A673 (cell line): ENCODE data around the gene SYNJ2. TPM values are rescaled to one million over a fixed set of nuclear protein-coding genes. Genes with fewer than 3 reads are reported as not detected.

Experiments
- BruUV-seq: library from RNA; stranded (reverse); fragments of 400-500 nt; replicated peaks from 2 replicates; lab custom pipeline; 2021; lab: Mats Ljungman, UMichigan
- CTCF ChIA-PET: fragments of 300-600 bp; sonication (Branson Sonifier 250); formaldehyde crosslinking; loops from one replicate; lab custom pipeline; 2022; ENCODE audit warnings: antibody characterized with exemption; lab: Charles Lee
- POLR2A ChIA-PET: fragments of 300-600 bp; sonication (Branson Sonifier 250); formaldehyde crosslinking; loops from one replicate; lab custom pipeline; 2022; ENCODE audit warnings: antibody characterized with exemption; ENCODE audit not compliant: low non-redundant PET; lab: Charles Lee
- DNase-seq: peaks from one replicate; pipeline ENCODE4 v3.0.0-alpha.2; 2015; ENCODE audit warnings: low spot score
- H3K27ac ChIP-seq: fragments of 200-600 bp; sonication (generic); 2 replicates; pipeline ENCODE4 v1.5.1; 2016; ENCODE audit warnings: mixed run types, low read depth, mild to moderate bottlenecking, mixed read lengths, antibody characterized with exemption, low read length; ENCODE audit not compliant: poor library complexity, severe bottlenecking
- H3K27me3 ChIP-seq: fragments of 200-600 bp; sonication (generic); replicated peaks from 2 replicates; pipeline ENCODE4 v1.6.1; 2017; ENCODE audit warnings: mixed run types, low read depth, mild to moderate bottlenecking, mixed read lengths, antibody characterized with exemption, low read length; ENCODE audit not compliant: insufficient read depth, poor library complexity
- H3K36me3 ChIP-seq: fragments of 200-600 bp; sonication (generic); 2 replicates; pipeline ENCODE4 v1.6.1; 2016; ENCODE audit warnings: mixed run types, mild to moderate bottlenecking, mixed read lengths, antibody characterized with exemption, low read length; ENCODE audit not compliant: insufficient read depth, poor library complexity, severe bottlenecking
- H3K4me1 ChIP-seq: fragments of 200-600 bp; sonication (generic); 2 replicates; pipeline ENCODE4 v1.6.1; 2017; ENCODE audit warnings: mixed run types, mild to moderate bottlenecking, mixed read lengths, antibody characterized with exemption, low read length; ENCODE audit not compliant: insufficient read depth, poor library complexity, severe bottlenecking
- H3K4me3 ChIP-seq: fragments of 200-600 bp; sonication (generic); 2 replicates; pipeline ENCODE4 v1.5.1; 2016; ENCODE audit warnings: low read depth, mixed run types, mild to moderate bottlenecking, mixed read lengths, low read length; ENCODE audit not compliant: poor library complexity, severe bottlenecking
- H3K9me3 ChIP-seq: fragments of 200-600 bp; sonication (generic); 2 replicates; pipeline ENCODE4 v1.6.1; 2016; ENCODE audit warnings: mixed run types, low read depth, mild to moderate bottlenecking, mixed read lengths, antibody characterized with exemption, low read length; ENCODE audit not compliant: poor library complexity, severe bottlenecking
- EZH2 ChIP-seq: fragments of 200-600 bp; sonication (generic); IDR thresholded peaks from 2 replicates; pipeline ENCODE4 v1.6.1; 2017; ENCODE audit warnings: borderline replicate concordance, low read depth, mild to moderate bottlenecking, mixed read lengths, antibody characterized with exemption, low read length; ENCODE audit not compliant: poor library complexity, severe bottlenecking
- intact Hi-C: fragments of 100-400 bp; cut with micrococcal nuclease; formaldehyde crosslinking; loops from one replicate; pipeline ENCODE4 v1.10.0; 2022; ENCODE audit not compliant: unreplicated experiment
- total RNA-seq: library from RNA; stranded (reverse); gene quantifications from 2 replicates; pipeline ENCODE4 v1.2.3, GENCODE V29; 2021
- TF ChIP-seq, protein P1 (sequence below): fragments of 300-800, 200-600 bp; sonication (generic); conservative IDR thresholded peaks from 2 replicates; pipeline ENCODE4 v1.5.1; 2017; ENCODE audit warnings: low read depth, mild to moderate bottlenecking, antibody characterized with exemption, low read length, moderate library complexity, mixed read lengths

The SYNJ2 gene
- total RNA-seq, 1 experiment from 2014 or later = 37.0 TPM

DNA sequence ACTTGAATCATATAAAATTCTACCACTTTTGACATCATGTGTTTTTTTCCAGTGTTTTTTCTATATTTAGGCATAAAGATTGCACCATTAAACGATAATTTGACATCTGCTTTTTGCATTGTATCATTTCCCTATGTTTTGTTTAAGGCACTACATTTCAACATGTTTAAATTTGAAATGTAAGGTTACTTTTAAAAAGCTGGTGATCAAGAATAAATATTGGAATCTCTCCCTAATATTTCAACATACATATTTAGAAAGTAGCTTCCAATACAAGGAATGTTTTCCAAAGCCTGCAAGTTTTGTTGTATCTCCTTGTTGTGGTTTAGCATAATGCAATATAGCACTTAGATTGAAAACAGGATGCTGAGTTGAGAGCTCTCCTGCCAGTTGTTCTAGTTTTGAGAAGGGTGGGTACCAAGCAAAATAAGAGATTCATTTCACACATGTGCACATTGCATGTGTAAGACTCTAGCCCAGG lies 76.5 kb downstream of the SYNJ2 start:
- DNase-seq = no peak
- ChIA-PET CTCF (no interaction called here), POLR2A (no interaction called here)
- no peaks in the 10 kb centered on the region for H3K36me3 ChIP-seq
- TF ChIP-seq, protein P1, sequence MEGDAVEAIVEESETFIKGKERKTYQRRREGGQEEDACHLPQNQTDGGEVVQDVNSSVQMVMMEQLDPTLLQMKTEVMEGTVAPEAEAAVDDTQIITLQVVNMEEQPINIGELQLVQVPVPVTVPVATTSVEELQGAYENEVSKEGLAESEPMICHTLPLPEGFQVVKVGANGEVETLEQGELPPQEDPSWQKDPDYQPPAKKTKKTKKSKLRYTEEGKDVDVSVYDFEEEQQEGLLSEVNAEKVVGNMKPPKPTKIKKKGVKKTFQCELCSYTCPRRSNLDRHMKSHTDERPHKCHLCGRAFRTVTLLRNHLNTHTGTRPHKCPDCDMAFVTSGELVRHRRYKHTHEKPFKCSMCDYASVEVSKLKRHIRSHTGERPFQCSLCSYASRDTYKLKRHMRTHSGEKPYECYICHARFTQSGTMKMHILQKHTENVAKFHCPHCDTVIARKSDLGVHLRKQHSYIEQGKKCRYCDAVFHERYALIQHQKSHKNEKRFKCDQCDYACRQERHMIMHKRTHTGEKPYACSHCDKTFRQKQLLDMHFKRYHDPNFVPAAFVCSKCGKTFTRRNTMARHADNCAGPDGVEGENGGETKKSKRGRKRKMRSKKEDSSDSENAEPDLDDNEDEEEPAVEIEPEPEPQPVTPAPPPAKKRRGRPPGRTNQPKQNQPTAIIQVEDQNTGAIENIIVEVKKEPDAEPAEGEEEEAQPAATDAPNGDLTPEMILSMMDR = no peak
- TF ChIP-seq EZH2 = no peak
- intact Hi-C loops = no loop called here
- no peak overlapping the region for H3K4me3 ChIP-seq
- H3K4me1 ChIP-seq = peaks cover 18% of the 10 kb centered on the region
- no peaks in the 10 kb centered on the region for H3K27me3 ChIP-seq
- H3K27ac ChIP-seq = no peak overlapping the region
- no TSS peak for BruUV-seq
- H3K9me3 ChIP-seq = no peaks in the 10 kb centered on the region

DNA sequence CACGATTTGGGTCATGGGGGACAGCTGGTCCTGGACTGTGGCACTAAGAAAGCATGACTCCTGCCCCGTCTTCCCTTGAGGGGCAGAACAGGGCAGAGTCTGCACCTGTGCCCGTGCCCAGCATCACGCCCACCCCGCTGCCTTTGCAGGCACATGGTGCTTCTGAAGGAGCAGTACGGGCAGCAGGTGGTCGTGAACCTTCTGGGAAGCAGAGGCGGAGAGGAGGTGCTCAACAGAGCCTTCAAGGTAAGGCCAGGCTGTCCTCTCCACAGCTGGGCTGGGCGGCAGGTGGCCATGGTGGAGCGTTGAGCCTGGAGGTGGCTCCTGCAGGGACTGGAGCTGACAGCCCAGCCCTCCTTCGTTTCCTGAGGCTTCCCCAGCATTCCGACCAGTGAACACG lies 77.4 kb downstream of the SYNJ2 start:
- no peak overlapping the region for H3K4me3 ChIP-seq
- no TSS peak for BruUV-seq
- DNase-seq = no peak
- no peak overlapping the region for H3K27ac ChIP-seq
- H3K27me3 ChIP-seq = no peaks in the 10 kb centered on the region
- H3K36me3 ChIP-seq = peaks cover 6% of the 10 kb centered on the region
- intact Hi-C loops = no loop called here
- CTCF ChIA-PET = no interaction called here
- no peaks in the 10 kb centered on the region for H3K9me3 ChIP-seq
- TF ChIP-seq, protein P1 = no peak
- no peak for TF ChIP-seq EZH2
- H3K4me1 ChIP-seq = peaks cover 18% of the 10 kb centered on the region
- POLR2A ChIA-PET = no interaction called here

DNA sequence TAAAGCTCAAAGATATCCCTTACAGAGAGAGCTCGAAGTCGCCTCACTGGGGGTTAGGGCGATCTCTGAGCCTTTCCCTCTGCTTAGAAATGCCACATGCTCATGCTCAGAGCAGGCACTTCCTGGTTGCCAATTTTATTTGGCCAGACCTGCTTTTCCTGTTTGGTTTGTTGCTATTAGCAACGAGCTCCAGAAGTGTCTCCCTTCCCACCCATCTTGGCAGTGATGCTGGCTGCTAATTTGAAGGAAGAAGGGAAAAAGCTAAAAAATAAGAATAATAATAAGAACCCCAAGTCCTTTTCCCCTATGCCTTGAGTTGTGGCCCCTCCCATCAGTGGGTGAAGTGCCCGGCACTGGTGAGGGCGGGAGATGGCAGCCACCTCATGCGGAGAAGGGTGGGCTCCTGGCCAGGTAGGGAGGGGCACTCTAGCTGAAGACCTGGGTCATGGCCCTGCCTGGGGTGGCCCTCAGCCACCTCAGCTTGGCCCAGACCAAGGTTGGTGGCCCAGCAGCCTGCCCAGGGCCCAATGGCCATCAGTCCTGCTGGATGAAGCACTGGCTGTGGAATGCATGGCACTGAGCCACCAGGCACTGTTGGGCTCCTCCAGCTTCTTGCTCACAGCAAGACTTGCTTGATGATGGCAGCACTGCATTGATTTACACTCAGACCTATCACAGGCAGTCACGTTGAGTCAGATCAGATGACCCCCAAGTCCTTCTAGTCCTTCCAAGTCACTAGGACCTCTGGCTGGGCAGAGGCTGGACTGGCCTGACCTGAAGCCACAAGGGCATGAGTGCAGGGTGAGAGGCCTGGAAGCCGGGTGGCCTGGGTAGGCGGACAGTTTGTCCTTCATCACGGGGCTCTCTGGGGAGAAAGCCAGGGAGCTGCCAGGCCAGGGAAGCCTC lies 79.0 kb downstream of the SYNJ2 start:
- Histone ChIP-seq H3K27me3 (no peaks in the 10 kb centered on the region), H3K27ac (peak overlapping the region; percentile 64), H3K36me3 (peaks cover 7% of the 10 kb centered on the region), H3K4me1 (peaks cover 18% of the 10 kb centered on the region), H3K9me3 (no peaks in the 10 kb centered on the region), H3K4me3 (no peak overlapping the region)
- POLR2A ChIA-PET = no interaction called here
- CTCF ChIA-PET = interaction anchor here (0.5 to 2.5 kb wide), 2 partner anchors 12 kb away, joined by 7 to 9 read pairs; no protein-coding TSS in a partner anchor
- intact Hi-C loops = no loop called here
- DNase-seq = peak; percentile 86
- no TSS peak for BruUV-seq
- no peak for TF ChIP-seq EZH2
- TF ChIP-seq, protein P1 = no peak
